Mesendoderm (in vitro differentiated cells): Measurements from ENCODE around the gene CREB5.
A peak's percentile ranks its signal among the peaks of the same experiment; 100 is the strongest.

Experiments used
- DNase-seq: peaks from one replicate; pipeline ENCODE4 v3.0.0; 2013
- H2AK5ac ChIP-seq: 2 replicates; pipeline ENCODE4 v1.6.1; 2013; ENCODE audit warnings: low read length, inconsistent platforms
- H2BK120ac ChIP-seq: 2 replicates; pipeline ENCODE4 v1.6.1; 2013; ENCODE audit warnings: low read depth, mild to moderate bottlenecking, low read length, moderate library complexity, mixed read lengths
- H2BK15ac ChIP-seq: replicated peaks from 2 replicates; pipeline ENCODE4 v1.6.1; 2013; ENCODE audit warnings: low read depth, mild to moderate bottlenecking, moderate library complexity
- H2BK5ac ChIP-seq: 2 replicates; pipeline ENCODE4 v1.6.1; 2013; ENCODE audit warnings: low read length, inconsistent platforms
- H3K18ac ChIP-seq: 2 replicates; pipeline ENCODE4 v1.6.1; 2013; ENCODE audit warnings: mild to moderate bottlenecking, low read length, mixed read lengths
- H3K23ac ChIP-seq: one replicate; pipeline ENCODE4 v1.6.1; 2013; ENCODE audit warnings: low read length
- H3K27ac ChIP-seq: 2 replicates; pipeline ENCODE4 v1.5.1; 2013; ENCODE audit warnings: low read depth, mild to moderate bottlenecking, inconsistent platforms, low read length, moderate library complexity
- H3K27me3 ChIP-seq: 2 replicates; pipeline ENCODE4 v1.6.1; 2013; ENCODE audit warnings: low read length, control low read depth, mild to moderate bottlenecking, inconsistent platforms; ENCODE audit not compliant: insufficient read depth, poor library complexity
- H3K36me3 ChIP-seq: 2 replicates; pipeline ENCODE4 v1.6.1; 2013; ENCODE audit warnings: low read length, inconsistent platforms; ENCODE audit not compliant: control insufficient read depth, insufficient read depth
- H3K4ac ChIP-seq: one replicate; pipeline ENCODE4 v1.6.1; 2013; ENCODE audit warnings: low read depth, mild to moderate bottlenecking, low read length, moderate library complexity
- H3K4me1 ChIP-seq: 2 replicates; pipeline ENCODE4 v1.6.1; 2013; ENCODE audit warnings: low read depth, low read length, inconsistent platforms; ENCODE audit not compliant: control insufficient read depth
- H3K4me2 ChIP-seq: 2 replicates; pipeline ENCODE4 v1.6.1; 2013; ENCODE audit warnings: low read length
- H3K4me3 ChIP-seq: 2 replicates; pipeline ENCODE4 v1.5.1; 2013; ENCODE audit warnings: mild to moderate bottlenecking, low read length
- H3K56ac ChIP-seq: one replicate; pipeline ENCODE4 v1.6.1; 2013; ENCODE audit warnings: low read length
- H3K79me1 ChIP-seq: 2 replicates; pipeline ENCODE4 v1.6.1; 2013; ENCODE audit warnings: low read length, inconsistent platforms
- H3K79me2 ChIP-seq: 2 replicates; pipeline ENCODE4 v1.6.1; 2013; ENCODE audit warnings: mild to moderate bottlenecking, low read length; ENCODE audit not compliant: control insufficient read depth, insufficient read depth
- H3K9ac ChIP-seq: 2 replicates; pipeline ENCODE4 v1.6.1; 2013; ENCODE audit warnings: low read length, inconsistent platforms
- H4K5ac ChIP-seq: one replicate; pipeline ENCODE4 v1.6.1; 2013; ENCODE audit warnings: low read length
- H4K8ac ChIP-seq: one replicate; pipeline ENCODE4 v1.6.1; 2013; ENCODE audit warnings: low read depth, mild to moderate bottlenecking, control low read depth, low read length, moderate library complexity
- WGBS: extraction: QIAGEN DNeasy Blood & Tissue Kit; methylation state at CpG from one replicate; pipeline ENCODE4 v1.1.7; 2013; ENCODE audit warnings: low lambda C conversion rate, missing lambda C conversion rate; ENCODE audit not compliant: insufficient coverage; ENCODE audit errors: extremely low coverage; 5-methylcytosine and 5-hydroxymethylcytosine counted together

Gene CREB5

GRCh38 chr7:28739826-28740225 is 327.5 kb downstream of the CREB5 start:
- Histone ChIP-seq H3K4ac (no peak overlapping the region), H3K4me3 (no peak overlapping the region), H3K56ac (peak overlapping the region; percentile 49), H3K9ac (no peak overlapping the region), H3K23ac (no peak overlapping the region), H4K5ac (no peak overlapping the region), H2BK5ac (no peak overlapping the region), H3K79me2 (no peaks in the 10 kb centered on the region), H3K79me1 (no peaks in the 10 kb centered on the region), H3K36me3 (no peaks in the 10 kb centered on the region), H3K18ac (peak overlapping the region; percentile 18), H2BK120ac (no peak overlapping the region), H2AK5ac (no peak overlapping the region), H2BK15ac (no peak overlapping the region), H3K4me1 (peaks cover 10% of the 10 kb centered on the region), H3K4me2 (peak overlapping the region; percentile 20), H4K8ac (no peak overlapping the region), H3K27ac (no peak overlapping the region), H3K27me3 (no peaks in the 10 kb centered on the region)
- peak; percentile 64 for DNase-seq
- no CpG with 5 or more reads among the region's 5 CpGs for WGBS

GRCh38 chr7:28744951-28745350 is 332.6 kb downstream of the CREB5 start:
- H4K8ac ChIP-seq = no peak overlapping the region
- H3K4ac ChIP-seq = no peak overlapping the region
- no peak for DNase-seq
- no peaks in the 10 kb centered on the region for H3K36me3 ChIP-seq
- H3K4me3 ChIP-seq = no peak overlapping the region
- no peak overlapping the region for H3K9ac ChIP-seq
- H4K5ac ChIP-seq = no peak overlapping the region
- no peaks in the 10 kb centered on the region for H3K79me2 ChIP-seq
- H2BK5ac ChIP-seq = no peak overlapping the region
- no peak overlapping the region for H3K4me2 ChIP-seq
- H3K4me1 ChIP-seq = peaks cover 4% of the 10 kb centered on the region
- no peaks in the 10 kb centered on the region for H3K27me3 ChIP-seq
- H3K27ac ChIP-seq = no peak overlapping the region
- H3K79me1 ChIP-seq = no peaks in the 10 kb centered on the region
- H2BK15ac ChIP-seq = no peak overlapping the region
- no peak overlapping the region for H3K18ac ChIP-seq
- H2BK120ac ChIP-seq = no peak overlapping the region
- WGBS = no CpG with 5 or more reads among the region's 4 CpGs
- no peak overlapping the region for H3K56ac ChIP-seq
- no peak overlapping the region for H3K23ac ChIP-seq
- H2AK5ac ChIP-seq = no peak overlapping the region

- Histone ChIP-seq H3K4me1 (peaks cover 1% of the 10 kb centered on the region), H2BK15ac (no peak overlapping the region), H3K79me2 (no peaks in the 10 kb centered on the region), H4K8ac (no peak overlapping the region), H3K4ac (no peak overlapping the region), H3K18ac (peak overlapping the region; percentile 6), H3K9ac (no peak overlapping the region), H3K79me1 (no peaks in the 10 kb centered on the region), H3K36me3 (no peaks in the 10 kb centered on the region), H3K4me2 (no peak overlapping the region), H3K27me3 (no peaks in the 10 kb centered on the region), H3K27ac (no peak overlapping the region), H3K56ac (no peak overlapping the region), H2AK5ac (no peak overlapping the region), H3K23ac (no peak overlapping the region), H3K4me3 (no peak overlapping the region), H2BK5ac (no peak overlapping the region), H4K5ac (no peak overlapping the region), H2BK120ac (no peak overlapping the region)
- no peak for DNase-seq
- WGBS = no CpG with 5 or more reads among the region's 3 CpGs
These were observed 333.0 kb downstream of the CREB5 start for GRCh38 chr7:28745351-28745750.

- no peak overlapping the region for H3K56ac ChIP-seq
- H3K27me3 ChIP-seq = no peaks in the 10 kb centered on the region
- H3K4me3 ChIP-seq = no peak overlapping the region
- no peak overlapping the region for H2BK120ac ChIP-seq
- H3K79me2 ChIP-seq = no peaks in the 10 kb centered on the region
- H2AK5ac ChIP-seq = no peak overlapping the region
- no peak overlapping the region for H3K27ac ChIP-seq
- H3K4me2 ChIP-seq = no peak overlapping the region
- no peak overlapping the region for H3K23ac ChIP-seq
- no peak overlapping the region for H4K5ac ChIP-seq
- H3K4me1 ChIP-seq = no peaks in the 10 kb centered on the region
- WGBS = no CpG with 5 or more reads among the region's 5 CpGs
- no peak overlapping the region for H3K18ac ChIP-seq
- no peak for DNase-seq
- no peak overlapping the region for H2BK5ac ChIP-seq
- no peak overlapping the region for H3K9ac ChIP-seq
- H4K8ac ChIP-seq = no peak overlapping the region
- H2BK15ac ChIP-seq = no peak overlapping the region
- H3K4ac ChIP-seq = no peak overlapping the region
- no peaks in the 10 kb centered on the region for H3K79me1 ChIP-seq
- no peaks in the 10 kb centered on the region for H3K36me3 ChIP-seq
These were observed 335.1 kb downstream of the CREB5 start for GRCh38 chr7:28747404-28747803.

GRCh38 chr7:28747854-28748253 is 335.5 kb downstream of the CREB5 start:
- no peak overlapping the region for H2BK15ac ChIP-seq
- no peak for DNase-seq
- H3K23ac ChIP-seq = no peak overlapping the region
- H2BK120ac ChIP-seq = no peak overlapping the region
- H3K4me3 ChIP-seq = no peak overlapping the region
- no peak overlapping the region for H3K4me2 ChIP-seq
- H3K4ac ChIP-seq = no peak overlapping the region
- no peaks in the 10 kb centered on the region for H3K27me3 ChIP-seq
- no peaks in the 10 kb centered on the region for H3K79me2 ChIP-seq
- no peak overlapping the region for H2BK5ac ChIP-seq
- H3K4me1 ChIP-seq = no peaks in the 10 kb centered on the region
- no peaks in the 10 kb centered on the region for H3K36me3 ChIP-seq
- WGBS = no CpG with 5 or more reads among the region's 3 CpGs
- H3K27ac ChIP-seq = no peak overlapping the region
- H3K18ac ChIP-seq = no peak overlapping the region
- H3K9ac ChIP-seq = no peak overlapping the region
- no peak overlapping the region for H3K56ac ChIP-seq
- H3K79me1 ChIP-seq = no peaks in the 10 kb centered on the region
- no peak overlapping the region for H4K8ac ChIP-seq
- no peak overlapping the region for H4K5ac ChIP-seq
- no peak overlapping the region for H2AK5ac ChIP-seq

- H3K23ac ChIP-seq = no peak overlapping the region
- no peaks in the 10 kb centered on the region for H3K27me3 ChIP-seq
- DNase-seq = no peak
- H3K79me1 ChIP-seq = no peaks in the 10 kb centered on the region
- H3K79me2 ChIP-seq = no peaks in the 10 kb centered on the region
- no peak overlapping the region for H3K56ac ChIP-seq
- H3K4me2 ChIP-seq = no peak overlapping the region
- H2AK5ac ChIP-seq = no peak overlapping the region
- no peak overlapping the region for H4K5ac ChIP-seq
- H3K18ac ChIP-seq = no peak overlapping the region
- no peaks in the 10 kb centered on the region for H3K36me3 ChIP-seq
- H2BK120ac ChIP-seq = no peak overlapping the region
- H3K4me1 ChIP-seq = no peaks in the 10 kb centered on the region
- H3K9ac ChIP-seq = no peak overlapping the region
- H2BK15ac ChIP-seq = no peak overlapping the region
- H3K4ac ChIP-seq = no peak overlapping the region
- H2BK5ac ChIP-seq = no peak overlapping the region
- H3K27ac ChIP-seq = no peak overlapping the region
- no peak overlapping the region for H3K4me3 ChIP-seq
- H4K8ac ChIP-seq = no peak overlapping the region
- WGBS = no CpG with 5 or more reads among the region's 4 CpGs
These were observed 336.0 kb downstream of the CREB5 start for GRCh38 chr7:28748346-28748745.
